SK-N-SH treated with all-trans-retinoic acid at 6 μM for 48 hours (cell line): ENCODE data around the gene PLEKHM3.

Experiments
- ATAC-seq: fragments of 200-7000 bp; cut with Tn5 transposase; 3 replicates; pipeline ENCODE4 v1.9.1; 2020; ENCODE audit warnings: mild to moderate bottlenecking, moderate library complexity
- ARNTL ChIP-seq: fragments of 450-650 bp; formaldehyde crosslinking; IDR thresholded peaks from 2 replicates; pipeline ENCODE4 v1.5.0; 2020; ENCODE audit warnings: low read depth, mild to moderate bottlenecking, moderate library complexity, borderline replicate concordance
- CREB5 ChIP-seq: fragments of 250-450 bp; sonication (Bioruptor Pico); IDR thresholded peaks from 2 replicates; pipeline ENCODE4 v1.5.1; 2020; ENCODE audit warnings: low read depth, mild to moderate bottlenecking, moderate library complexity
- CSDC2 ChIP-seq: fragments of 250-450 bp; sonication (Bioruptor Pico); IDR thresholded peaks from 2 replicates; pipeline ENCODE4 v1.5.0; 2020; ENCODE audit warnings: mild to moderate bottlenecking, moderate library complexity
- CSRNP3 ChIP-seq: fragments of 250-450 bp; sonication (Bioruptor Pico); IDR thresholded peaks from 2 replicates; pipeline ENCODE4 v1.5.1; 2021; ENCODE audit warnings: mild to moderate bottlenecking, moderate library complexity
- ESRRG ChIP-seq: fragments of 250-450 bp; sonication (Bioruptor Pico); IDR thresholded peaks from 2 replicates; pipeline ENCODE4 v1.6.1; 2021; ENCODE audit warnings: mild to moderate bottlenecking
- GLIS3 ChIP-seq: fragments of 250-450 bp; sonication (Bioruptor Pico); IDR thresholded peaks from 2 replicates; pipeline ENCODE4 v1.5.0; 2020; ENCODE audit warnings: mild to moderate bottlenecking, moderate library complexity
- ISL1 ChIP-seq: fragments of 250-450 bp; sonication (Bioruptor Pico); IDR thresholded peaks from 2 replicates; pipeline ENCODE4 v2.1.2; 2022; ENCODE audit warnings: mild to moderate bottlenecking, moderate library complexity
- OSR1 ChIP-seq: fragments of 250-450 bp; sonication (Bioruptor Pico); IDR thresholded peaks from 2 replicates; pipeline ENCODE4 v1.8.0; 2022; ENCODE audit warnings: moderate library complexity, mild to moderate bottlenecking, inconsistent platforms
- PATZ1 ChIP-seq: fragments of 250-450 bp; sonication (Bioruptor Pico); IDR thresholded peaks from 2 replicates; pipeline ENCODE4 v1.8.0; 2020; ENCODE audit warnings: mild to moderate bottlenecking, moderate library complexity, borderline replicate concordance
- POU6F1 ChIP-seq: fragments of 250-450 bp; sonication (Bioruptor Pico); IDR thresholded peaks from 2 replicates; pipeline ENCODE4 v1.8.0; 2021; ENCODE audit warnings: low read depth, mild to moderate bottlenecking, moderate library complexity, borderline replicate concordance
- PPARA ChIP-seq: fragments of 250-450 bp; sonication (Bioruptor Pico); IDR thresholded peaks from 2 replicates; pipeline ENCODE4 v1.5.0; 2020; ENCODE audit warnings: mild to moderate bottlenecking, borderline replicate concordance
- RARB ChIP-seq: fragments of 250-450 bp; sonication (Bioruptor Pico); IDR thresholded peaks from 2 replicates; pipeline ENCODE4 v1.8.0; 2021; ENCODE audit warnings: mild to moderate bottlenecking, moderate library complexity
- TCF4 ChIP-seq: fragments of 250-450 bp; sonication (Bioruptor Pico); IDR thresholded peaks from 2 replicates; pipeline ENCODE4 v1.8.0; 2021; ENCODE audit warnings: mild to moderate bottlenecking, moderate library complexity, borderline replicate concordance
- TOX ChIP-seq: fragments of 250-450 bp; sonication (Bioruptor Pico); IDR thresholded peaks from 2 replicates; pipeline ENCODE4 v1.8.0; 2021; ENCODE audit warnings: mild to moderate bottlenecking, moderate library complexity, borderline replicate concordance
- TSHZ2 ChIP-seq: fragments of 250-450 bp; sonication (Bioruptor Pico); IDR thresholded peaks from 2 replicates; pipeline ENCODE4 v1.5.0; 2020; ENCODE audit warnings: mild to moderate bottlenecking, moderate library complexity
- ZC3H10 ChIP-seq: fragments of 250-450 bp; sonication (Bioruptor Pico); IDR thresholded peaks from 2 replicates; pipeline ENCODE4 v1.5.1; 2021; ENCODE audit warnings: mild to moderate bottlenecking, moderate library complexity
- ZFP3 ChIP-seq: fragments of 250-450 bp; sonication (Bioruptor Pico); IDR thresholded peaks from 2 replicates; pipeline ENCODE4 v1.5.0; 2020; ENCODE audit warnings: mild to moderate bottlenecking, moderate library complexity
- ZFP30 ChIP-seq: fragments of 450-650 bp; formaldehyde crosslinking; IDR thresholded peaks from 2 replicates; pipeline ENCODE4 v1.5.0; 2022; ENCODE audit warnings: mild to moderate bottlenecking, moderate library complexity
- ZNF565 ChIP-seq: fragments of 450-650 bp; formaldehyde crosslinking; conservative IDR thresholded peaks from 2 replicates; pipeline ENCODE4 v1.5.0; 2020; ENCODE audit warnings: low read depth, mild to moderate bottlenecking, moderate library complexity
- ZNF70 ChIP-seq: fragments of 450-650 bp; formaldehyde crosslinking; IDR thresholded peaks from 2 replicates; pipeline ENCODE4 v1.5.0; 2020; ENCODE audit warnings: mild to moderate bottlenecking, moderate library complexity
- ZNF8 ChIP-seq: fragments of 450-650 bp; formaldehyde crosslinking; IDR thresholded peaks from 2 replicates; pipeline ENCODE4 v1.5.0; 2020; ENCODE audit warnings: mild to moderate bottlenecking, moderate library complexity

The PLEKHM3 gene

GRCh38 chr2:207784898-207785297, 240.4 kb downstream of the PLEKHM3 start:
- TF ChIP-seq TOX (no peak), PPARA (CRISPR knock-in tag) (no peak), ZFP3 (CRISPR knock-in tag) (no peak), ZFP30 (CRISPR knock-in tag) (no peak), POU6F1 (CRISPR knock-in tag) (no peak), RARB (CRISPR knock-in tag) (no peak), ESRRG (CRISPR knock-in tag) (no peak), ZNF70 (no peak), CSDC2 (CRISPR knock-in tag) (no peak), CSRNP3 (CRISPR knock-in tag) (no peak), PATZ1 (CRISPR knock-in tag) (no peak), GLIS3 (no peak), OSR1 (CRISPR knock-in tag) (no peak), CREB5 (CRISPR knock-in tag) (no peak), TSHZ2 (CRISPR knock-in tag) (no peak), ARNTL (CRISPR knock-in tag) (no peak), TCF4 (CRISPR knock-in tag) (no peak), ZNF8 (no peak), ZC3H10 (CRISPR knock-in tag) (no peak)
- ATAC-seq, result no peak

GRCh38 chr2:207783514-207783913, 241.8 kb downstream of the PLEKHM3 start:
- ATAC-seq, result no peak
- TF ChIP-seq ZFP3 (CRISPR knock-in tag) (no peak), ZNF565 (CRISPR knock-in tag) (no peak), ISL1 (CRISPR knock-in tag) (no peak), CSDC2 (CRISPR knock-in tag) (no peak)

- ATAC-seq, result no peak; the same call in 2 of the 3 replicates
- no peak for TF ChIP-seq CSDC2 (CRISPR knock-in tag)
- TF ChIP-seq ISL1 (CRISPR knock-in tag), result peak; percentile 43; the same call in 1 of the 2 replicates
These were observed 242.9 kb downstream of the PLEKHM3 start for GRCh38 chr2:207782238-207783030.
